ENCODE measurements around the gene TP53TG3F.
"Not testable (repeated sequence)": the region's sequence is repeated elsewhere in the genome, so short reads cannot be mapped to it uniquely, and the experiment has no call there.

Gene TP53TG3F

GRCh38 chr16:33459312-33459711 is at the start of gene TP53TG3F:
Gene TP53TG3F, plus strand, starts transcription at chr16:33459612. Its CDS starts 68 bp downstream, at chr16:33459680.
- DNase-seq, result not testable (repeated sequence)

- not testable (repeated sequence) for DNase-seq
These were observed 32.2 kb downstream of the TP53TG3F start for GRCh38 chr16:33491611-33492010.

- not testable (repeated sequence) for DNase-seq
These were observed 47.8 kb downstream of the TP53TG3F start for GRCh38 chr16:33507231-33507630.

GRCh38 chr16:33509070-33509469 is 49.7 kb downstream of the TP53TG3F start:
- DNase-seq, result not testable (repeated sequence)

GRCh38 chr16:33509906-33510305 is 50.5 kb downstream of the TP53TG3F start:
- DNase-seq, result not testable (repeated sequence)

All from NCI-H345 (cell line).